B cell (primary cell): ENCODE data around the gene RAD51. TPM values are rescaled to one million over a fixed set of nuclear protein-coding genes. Genes with fewer than 3 reads are reported as not detected.

Experiments
- ATAC-seq: fragments of 200-7000 bp; cut with Tn5 transposase; one replicate; pipeline ENCODE4 v1.10.0; 2021; ENCODE audit warnings: low read depth, mild to moderate bottlenecking, moderate number of reproducible peaks, moderate library complexity
- CTCF ChIA-PET: fragments of 350-600 bp; sonication (Branson Sonifier 250); formaldehyde crosslinking; loops from one replicate; lab custom pipeline; 2021; ENCODE audit warnings: antibody characterized with exemption, inconsistent platforms; lab: Charles Lee
- POLR2A ChIA-PET: fragments of 350-600 bp; sonication (Branson Sonifier 250); formaldehyde crosslinking; loops from one replicate; lab custom pipeline; 2021; ENCODE audit warnings: antibody characterized with exemption; lab: Charles Lee
- DNase-seq: peaks from one replicate; pipeline ENCODE4 v3.0.0; 2013
- H2AFZ ChIP-seq: 2 replicates; pipeline ENCODE4 v1.6.1; 2012; ENCODE audit warnings: mild to moderate bottlenecking, low read depth, low read length; ENCODE audit not compliant: insufficient read depth, poor library complexity, severe bottlenecking
- H3K27ac ChIP-seq, 2 donors: 1 replicate in 1 of 2; 2 replicates in 1 of 2; pipeline ENCODE4 v1.5.1; 2012 to 2013; ENCODE audit warnings: low read length in 2 of 2, mild to moderate bottlenecking in 2 of 2, moderate library complexity in 1 of 2
- H3K27me3 ChIP-seq, 4 experiments: fragments of 200-600 bp in 1 of 4; sonication (generic) in 1 of 4; replicated peaks in 1 of 4; 1 replicate in 2 of 4; 2 replicates in 2 of 4; pipeline versions ENCODE4 v1.6.1 to v1.7.0; 2013 to 2016; ENCODE audit warnings: low read length in 3 of 4, mild to moderate bottlenecking in 2 of 4, mixed read lengths in 1 of 4, moderate library complexity in 1 of 4; ENCODE audit not compliant: insufficient read depth in 4 of 4, control insufficient read depth in 3 of 4; ENCODE audit errors: control extremely low read depth in 1 of 4
- H3K36me3 ChIP-seq, 2 experiments: replicated peaks in 1 of 2; 1 replicate in 1 of 2; 2 replicates in 1 of 2; pipeline versions ENCODE4 v1.6.1 to v1.7.1; 2013; ENCODE audit warnings: low read length in 1 of 2; ENCODE audit not compliant: insufficient read depth in 2 of 2, control insufficient read depth in 1 of 2; ENCODE audit errors: control extremely low read depth in 1 of 2, extremely low read depth in 1 of 2
- H3K4me1 ChIP-seq, 2 donors: fragments of 200-600 bp in 1 of 2; sonication (generic) in 1 of 2; 1 replicate in 1 of 2; 2 replicates in 1 of 2; pipeline versions ENCODE4 v1.5.1 to v1.6.1; 2013 to 2017; ENCODE audit warnings: low read length in 2 of 2; ENCODE audit not compliant: control insufficient read depth in 2 of 2, insufficient read depth in 2 of 2
- H3K4me2 ChIP-seq: replicated peaks from 2 replicates; pipeline ENCODE3; 2012; ENCODE audit warnings: mild to moderate bottlenecking, low read depth, low read length; ENCODE audit not compliant: poor library complexity, severe bottlenecking
- H3K4me3 ChIP-seq, 5 experiments: fragments of 200-600 bp in 1 of 5; sonication (generic) in 1 of 5; 1 replicate in 3 of 5; 2 replicates in 2 of 5; pipeline versions ENCODE4 v1.5.1 to v1.7.0; 2011 to 2016; ENCODE audit warnings: low read length in 4 of 5, mild to moderate bottlenecking in 4 of 5, low read depth in 2 of 5, control low read depth in 1 of 5, moderate library complexity in 1 of 5; ENCODE audit not compliant: insufficient read depth in 1 of 5; ENCODE audit errors: control extremely low read depth in 1 of 5, extremely low read depth in 1 of 5
- H3K79me2 ChIP-seq: fragments of 200-600 bp; sonication (generic); one replicate; pipeline ENCODE4 v1.6.0; 2016; ENCODE audit warnings: low read length; ENCODE audit not compliant: control insufficient read depth, insufficient read depth
- H3K9ac ChIP-seq: fragments of 200-600 bp; sonication (generic); 2 replicates; pipeline ENCODE4 v1.6.1; 2017; ENCODE audit warnings: mild to moderate bottlenecking, low read length, moderate library complexity
- H3K9me3 ChIP-seq, 3 donors: one replicate each; pipeline versions ENCODE4 v1.6.1 to v1.7.1; 2013; ENCODE audit warnings: low read length in 2 of 3; ENCODE audit not compliant: control insufficient read depth in 2 of 3, insufficient read depth in 1 of 3; ENCODE audit errors: control extremely low read depth in 1 of 3
- H4K20me1 ChIP-seq: 2 replicates; pipeline ENCODE4 v1.6.0; 2012; ENCODE audit warnings: mild to moderate bottlenecking, low read length; ENCODE audit not compliant: insufficient read depth, control insufficient read depth, poor library complexity, severe bottlenecking
- H3K27ac Mint-ChIP-seq: one replicate; pipeline ENCODE4 v1.8.0; 2021; ENCODE audit warnings: mixed read lengths
- H3K27me3 Mint-ChIP-seq: one replicate; pipeline ENCODE4 v1.8.0; 2021; ENCODE audit warnings: mixed read lengths
- H3K4me1 Mint-ChIP-seq: one replicate; pipeline ENCODE4 v1.8.0; 2021; ENCODE audit warnings: mixed read lengths
- H3K4me3 Mint-ChIP-seq: one replicate; pipeline ENCODE4 v1.8.0; 2021; ENCODE audit warnings: mixed read lengths
- H3K9me3 Mint-ChIP-seq: one replicate; pipeline ENCODE4 v1.8.0; 2022; ENCODE audit warnings: mixed read lengths; ENCODE audit not compliant: insufficient read depth
- EZH2 ChIP-seq: IDR thresholded peaks from 2 replicates; pipeline ENCODE4 v1.6.1; 2012; ENCODE audit warnings: borderline replicate concordance, low read depth, mild to moderate bottlenecking, moderate library complexity, low read length; ENCODE audit not compliant: insufficient read depth, poor library complexity, severe bottlenecking
- WGBS: methylation state at CpG from one replicate; pipeline ENCODE4 v1.1.5; 2013; ENCODE audit warnings: missing lambda C conversion rate; ENCODE audit not compliant: insufficient coverage; 5-methylcytosine and 5-hydroxymethylcytosine counted together
- intact Hi-C: fragments of 100-400 bp; cut with micrococcal nuclease; formaldehyde crosslinking; loops from one replicate; pipeline ENCODE4 v1.10.0; 2022
- polyA plus RNA-seq: library from polyadenylated mRNA; depleted of rRNA; stranded (reverse); fragments of >200 nt; gene quantifications from 2 replicates; pipeline ENCODE4 v1.2.3, GENCODE V29; 2012
- total RNA-seq, 2 donors: library from RNA; stranded (reverse); fragments of 120-200 nt in 1 of 2; gene quantifications; 1 replicate in 1 of 2; 2 replicates in 1 of 2; pipeline versions ENCODE4 v1.2.3 to v1.2.4, GENCODE V29; 2013 to 2022
- TF ChIP-seq, protein P1 (sequence below): fragments of 200-600 bp; IDR thresholded peaks from one replicate; pipeline ENCODE4 v1.8.0; 2022; ENCODE audit warnings: antibody characterized with exemption, mild to moderate bottlenecking

RAD51 gene
- total and polyA plus RNA-seq, 2 donors (not counting 1 experiment from before 2014, with no cell fraction given), result 0.67 to 1.9 TPM

DNA sequence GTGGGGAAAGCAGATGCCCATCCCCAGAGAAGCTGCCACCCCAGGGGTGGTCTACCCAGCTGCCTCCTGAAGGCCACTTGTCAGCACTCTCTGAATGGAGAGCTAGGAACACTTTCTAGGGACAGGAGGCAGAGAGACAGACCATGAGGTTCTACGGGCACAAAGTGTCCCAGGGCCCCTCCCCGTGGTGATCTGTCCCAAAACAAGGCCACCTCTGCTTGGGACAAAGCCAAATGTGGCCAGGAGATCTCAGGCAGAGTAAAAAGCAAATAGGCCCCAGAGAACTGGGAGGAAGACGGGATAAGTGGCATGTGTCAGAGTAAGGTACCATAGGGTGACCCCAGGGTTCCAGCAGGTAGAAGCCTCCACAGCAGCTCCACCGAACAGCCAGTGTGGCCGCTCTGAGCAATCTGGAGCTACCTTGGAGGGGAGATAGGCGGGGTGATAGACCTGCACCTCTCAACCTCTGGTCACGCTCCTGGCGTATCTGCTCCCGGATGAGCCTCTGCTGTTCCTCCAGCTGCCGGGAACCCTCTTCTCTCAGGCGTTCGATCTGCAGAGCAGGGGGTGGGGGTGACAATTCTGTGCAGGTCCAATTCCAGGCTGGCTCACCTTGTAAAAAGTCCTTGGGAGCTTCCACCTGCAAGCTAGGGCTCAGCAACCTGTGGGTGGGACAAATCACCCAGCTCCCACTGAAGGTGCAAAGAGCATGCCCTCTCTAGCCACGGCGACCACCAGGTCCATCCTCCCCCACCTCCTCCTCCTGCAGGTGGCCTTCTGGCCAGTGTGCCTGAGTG lies 81.0 kb downstream of the RAD51 start:
- no peak overlapping the region for H3K4me3 Mint-ChIP-seq
- H3K27me3 Mint-ChIP-seq, result no peaks in the 10 kb centered on the region
- H3K9ac ChIP-seq, result no peak overlapping the region
- H3K4me3 ChIP-seq, result no peak overlapping the region
- TF ChIP-seq, protein P1, sequence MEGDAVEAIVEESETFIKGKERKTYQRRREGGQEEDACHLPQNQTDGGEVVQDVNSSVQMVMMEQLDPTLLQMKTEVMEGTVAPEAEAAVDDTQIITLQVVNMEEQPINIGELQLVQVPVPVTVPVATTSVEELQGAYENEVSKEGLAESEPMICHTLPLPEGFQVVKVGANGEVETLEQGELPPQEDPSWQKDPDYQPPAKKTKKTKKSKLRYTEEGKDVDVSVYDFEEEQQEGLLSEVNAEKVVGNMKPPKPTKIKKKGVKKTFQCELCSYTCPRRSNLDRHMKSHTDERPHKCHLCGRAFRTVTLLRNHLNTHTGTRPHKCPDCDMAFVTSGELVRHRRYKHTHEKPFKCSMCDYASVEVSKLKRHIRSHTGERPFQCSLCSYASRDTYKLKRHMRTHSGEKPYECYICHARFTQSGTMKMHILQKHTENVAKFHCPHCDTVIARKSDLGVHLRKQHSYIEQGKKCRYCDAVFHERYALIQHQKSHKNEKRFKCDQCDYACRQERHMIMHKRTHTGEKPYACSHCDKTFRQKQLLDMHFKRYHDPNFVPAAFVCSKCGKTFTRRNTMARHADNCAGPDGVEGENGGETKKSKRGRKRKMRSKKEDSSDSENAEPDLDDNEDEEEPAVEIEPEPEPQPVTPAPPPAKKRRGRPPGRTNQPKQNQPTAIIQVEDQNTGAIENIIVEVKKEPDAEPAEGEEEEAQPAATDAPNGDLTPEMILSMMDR, result no peak
- no peak for TF ChIP-seq EZH2
- no peak overlapping the region for H2AFZ ChIP-seq
- POLR2A ChIA-PET, result no interaction called here
- no peak for ATAC-seq
- no peak overlapping the region for H3K27ac Mint-ChIP-seq
- H3K27me3 ChIP-seq, result no peaks in the 10 kb centered on the region
- no peaks in the 10 kb centered on the region for H3K9me3 Mint-ChIP-seq
- H3K27ac ChIP-seq, result no peak overlapping the region
- no peaks in the 10 kb centered on the region for H3K9me3 ChIP-seq
- peaks cover 6 to 12% of the 10 kb centered on the region in 2 donors for H3K4me1 ChIP-seq
- H4K20me1 ChIP-seq, result no peaks in the 10 kb centered on the region
- DNase-seq, result no peak
- H3K4me2 ChIP-seq, result no peak overlapping the region
- intact Hi-C loops, result no loop called here
- 97% methylated on average over 14 of the region's 14 CpGs for WGBS
- peaks cover 0 to 59% of the 10 kb centered on the region in 2 experiments for H3K36me3 ChIP-seq
- peaks cover 12% of the 10 kb centered on the region for H3K4me1 Mint-ChIP-seq
- H3K79me2 ChIP-seq, result peaks cover 12% of the 10 kb centered on the region
- CTCF ChIA-PET, result interaction anchor here (1.3 to 8.1 kb wide), 4 partner anchors 11 to 240 kb away, joined by 3 to 177 read pairs (median 5); no protein-coding TSS in a partner anchor
